ENCODE results near the gene SLC35F4. TPM values are rescaled to one million over a fixed set of nuclear protein-coding genes. Genes with fewer than 3 reads are reported as not detected.
"Not testable (repeated sequence)": the region's sequence is repeated elsewhere in the genome, so short reads cannot be mapped to it uniquely, and the experiment has no call there.

SLC35F4 gene
- total RNA-seq, 4 donors from 2014 or later = not detected

DNA sequence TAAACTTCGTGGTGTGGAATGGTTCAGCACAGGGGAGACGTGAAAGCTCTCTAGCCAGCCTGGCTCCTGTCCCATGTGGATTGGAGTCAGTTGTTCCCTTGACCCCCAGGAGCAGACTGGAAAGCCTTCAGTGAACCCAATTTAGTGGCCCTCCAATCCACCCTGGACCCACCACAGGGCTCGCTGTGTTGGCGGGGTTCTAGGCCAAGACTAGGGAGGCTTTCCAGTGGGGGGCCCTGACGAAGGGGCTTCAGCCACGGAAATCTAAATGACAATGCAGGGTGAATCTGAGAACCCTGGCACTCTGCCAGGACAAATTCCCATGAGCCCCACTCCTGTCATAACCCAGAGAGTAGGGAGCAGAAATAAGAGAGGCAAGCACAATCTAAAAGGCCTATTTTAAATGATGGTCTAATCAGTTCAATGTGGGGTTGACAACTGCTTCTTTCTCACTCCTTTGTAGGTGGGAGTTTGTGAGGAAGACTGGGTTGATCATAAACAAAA is 110.8 kb downstream of the SLC35F4 start:
- Histone ChIP-seq H3K4me3 (no peak overlapping the region), H3K9me3 (no peaks in the 10 kb centered on the region), H3K27me3 (no peaks in the 10 kb centered on the region), H3K36me3 (no peaks in the 10 kb centered on the region), H3K4me1 (no peaks in the 10 kb centered on the region), H3K27ac (no peak overlapping the region)
- 59 to 63% methylated on average over 6 of the region's 6 CpGs for WGBS, 2 donors
- no peak for DNase-seq (ENCODE audit: low spot score in 2 of 2)
- TF ChIP-seq EP300 (IDR thresholded peaks at IDR 0.05) (no peak), POLR2A (IDR thresholded peaks at IDR 0.05) (no peak), CTCF (IDR thresholded peaks at IDR 0.05) (no peak)

DNA sequence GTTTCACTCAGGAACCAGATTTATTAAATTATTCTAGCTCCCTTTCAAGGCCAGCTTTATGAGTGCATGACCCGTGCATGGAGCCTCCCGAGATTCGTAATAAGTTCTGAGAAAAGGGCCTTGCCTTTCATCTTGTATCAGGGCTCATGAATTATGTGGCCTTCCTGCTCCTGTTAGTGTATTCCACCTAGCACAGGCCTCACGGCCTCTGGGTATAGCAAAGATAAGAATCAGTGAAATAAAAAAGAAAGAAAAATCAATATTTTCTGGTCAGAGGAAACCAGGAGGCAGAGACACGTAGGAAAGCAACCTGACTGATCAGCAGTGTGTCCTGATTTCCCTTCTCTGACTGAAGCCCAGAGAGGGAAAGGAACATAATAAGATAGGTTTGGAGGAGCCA is 111.4 kb downstream of the SLC35F4 start:
- no peaks in the 10 kb centered on the region for H3K9me3 ChIP-seq
- H3K36me3 ChIP-seq = no peaks in the 10 kb centered on the region
- WGBS, 2 donors = 80 to 83% methylated on average over 5 of the region's 5 CpGs
- H3K27ac ChIP-seq = no peak overlapping the region
- DNase-seq (ENCODE audit: low spot score in 2 of 2) = no peak
- H3K4me1 ChIP-seq = no peaks in the 10 kb centered on the region
- no peak overlapping the region for H3K4me3 ChIP-seq
- no peak for TF ChIP-seq CTCF (IDR thresholded peaks at IDR 0.05)
- no peak for TF ChIP-seq POLR2A (IDR thresholded peaks at IDR 0.05)
- no peak for TF ChIP-seq EP300 (IDR thresholded peaks at IDR 0.05)
- no peaks in the 10 kb centered on the region for H3K27me3 ChIP-seq

DNA sequence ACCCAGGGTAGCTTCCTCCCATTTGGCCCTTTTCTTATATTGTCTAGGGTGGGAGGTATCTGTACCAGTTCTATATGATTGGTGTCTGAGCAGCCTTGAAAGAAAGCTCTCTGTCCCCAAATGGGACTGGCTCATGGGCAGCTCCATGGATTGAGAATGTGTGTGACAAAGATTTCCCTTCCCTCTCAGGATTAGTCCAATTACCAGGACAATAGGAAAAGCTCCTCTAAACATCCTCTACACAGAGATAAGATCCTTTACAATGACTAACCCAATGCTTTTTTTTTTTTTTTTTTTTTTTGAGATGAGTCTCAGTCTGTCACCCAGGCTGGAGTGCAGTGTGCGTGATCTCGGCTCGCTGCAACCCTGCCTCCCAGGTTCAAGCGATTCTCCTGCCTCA is 112.1 kb downstream of the SLC35F4 start:
- no peaks in the 10 kb centered on the region for H3K4me1 ChIP-seq
- WGBS, 2 donors = 95 to 97% methylated on average over 4 of the region's 4 CpGs
- TF ChIP-seq EP300 (IDR thresholded peaks at IDR 0.05) = no peak
- H3K4me3 ChIP-seq = no peak overlapping the region
- no peaks in the 10 kb centered on the region for H3K9me3 ChIP-seq
- H3K36me3 ChIP-seq = no peaks in the 10 kb centered on the region
- DNase-seq (ENCODE audit: low spot score in 2 of 2) = no peak
- H3K27me3 ChIP-seq = no peaks in the 10 kb centered on the region
- H3K27ac ChIP-seq = no peak overlapping the region

DNA sequence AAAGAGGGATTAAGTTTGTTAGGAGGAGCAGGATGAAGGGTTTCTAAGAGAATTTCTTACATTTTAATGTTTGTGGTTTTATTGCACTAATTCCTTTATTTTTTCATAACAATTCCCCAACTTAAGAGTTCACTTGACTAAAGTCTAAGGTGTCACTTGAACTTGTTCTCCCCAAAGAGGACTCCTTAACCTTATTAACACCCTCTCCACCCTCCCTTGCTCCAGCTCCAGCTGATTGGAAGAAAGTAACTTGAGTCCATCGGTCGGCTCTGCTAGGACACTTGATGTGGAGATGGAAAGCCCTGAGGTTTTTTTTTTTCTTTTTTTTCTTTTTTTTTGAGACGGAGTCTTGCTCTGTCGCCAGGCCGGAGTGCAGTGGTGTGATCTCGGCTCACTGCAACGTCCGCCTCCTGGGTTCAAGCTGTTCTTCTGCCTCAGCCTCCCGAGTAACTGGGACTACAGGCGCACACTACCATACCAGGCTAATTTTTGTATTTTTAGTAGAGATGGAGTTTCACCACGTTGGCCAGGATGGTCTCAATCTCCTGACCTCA is 113.7 kb downstream of the SLC35F4 start:
- H3K4me1 ChIP-seq; H3K27me3 ChIP-seq; H3K9me3 ChIP-seq; DNase-seq (ENCODE audit: low spot score in 2 of 2); H3K4me3 ChIP-seq; H3K36me3 ChIP-seq; H3K27ac ChIP-seq: not testable (repeated sequence)
- WGBS, 2 donors = 79 to 86% methylated on average over 11 of the region's 11 CpGs

GRCh38 chr14:57751400-57751799 is 114.5 kb downstream of the SLC35F4 start:
- Histone ChIP-seq H3K27me3 (no peaks in the 10 kb centered on the region), H3K9me3 (no peaks in the 10 kb centered on the region), H3K4me3 (no peak overlapping the region), H3K27ac (no peak overlapping the region), H3K36me3 (no peaks in the 10 kb centered on the region), H3K4me1 (no peaks in the 10 kb centered on the region)
- no peak for DNase-seq (ENCODE audit: low spot score in 2 of 2)
- 88 to 90% methylated on average over 3 of the region's 3 CpGs for WGBS, 2 donors
- no peak for TF ChIP-seq CTCF (IDR thresholded peaks at IDR 0.05)
- TF ChIP-seq EP300 (IDR thresholded peaks at IDR 0.05) = no peak
- no peak for TF ChIP-seq POLR2A (IDR thresholded peaks at IDR 0.05)

- WGBS, 2 donors = 64 to 68% methylated on average over 3 of the region's 3 CpGs
- TF ChIP-seq EP300 (IDR thresholded peaks at IDR 0.05) (no peak), CTCF (IDR thresholded peaks at IDR 0.05) (no peak), POLR2A (IDR thresholded peaks at IDR 0.05) (no peak)
- no peaks in the 10 kb centered on the region for H3K9me3 ChIP-seq
Observed at GRCh38 chr14:57749267-57749666, 116.6 kb downstream of the SLC35F4 start.

More at GRCh38 chr14:57749267-57749666, 116.6 kb downstream of the SLC35F4 start:
- Histone ChIP-seq H3K36me3 (no peaks in the 10 kb centered on the region), H3K4me3 (no peak overlapping the region), H3K27ac (no peak overlapping the region), H3K4me1 (no peaks in the 10 kb centered on the region), H3K27me3 (no peaks in the 10 kb centered on the region)
- DNase-seq (ENCODE audit: low spot score in 2 of 2) = no peak
